ENCODE results near the gene LRWD1. TPM values are rescaled to one million over a fixed set of nuclear protein-coding genes. Genes with fewer than 3 reads are reported as not detected.
A peak's percentile ranks its signal among the peaks of the same experiment; 100 is the strongest.
"Not testable (repeated sequence)": the region's sequence is repeated elsewhere in the genome, so short reads cannot be mapped to it uniquely, and the experiment has no call there.

Gene LRWD1
- total RNA-seq, 1 experiment from 2014 or later = 55.8 TPM

DNA sequence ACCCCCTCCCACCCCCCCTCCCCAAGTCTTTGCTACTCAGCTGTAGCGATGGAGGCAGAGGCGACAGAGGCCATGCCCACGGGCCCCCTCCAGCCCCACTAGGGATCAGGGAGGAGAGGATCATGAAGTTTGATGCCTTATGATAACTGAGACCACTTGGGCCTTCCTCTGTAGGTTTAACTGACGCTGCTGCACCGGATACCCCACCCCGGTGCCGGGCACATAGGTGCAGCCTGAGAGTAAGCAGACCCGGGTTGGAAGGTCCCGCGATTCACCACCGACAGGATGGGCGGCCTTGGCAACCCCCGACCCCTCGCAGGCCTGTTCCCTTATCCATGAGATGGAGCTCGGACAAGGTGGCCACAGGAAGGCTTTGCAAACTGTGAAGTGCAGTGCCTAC is 29.2 kb downstream of the LRWD1 start:
- BruUV-seq (replicated peaks); ATAC-seq; H3K27me3 ChIP-seq (ENCODE audit: control insufficient read depth, insufficient read depth, low read length); H3K9me3 ChIP-seq (ENCODE audit: control insufficient read depth, insufficient read depth, low read depth, low read length); H3K4me3 ChIP-seq (ENCODE audit: low read depth in 2 of 2, low read length in 2 of 2); H3K27ac ChIP-seq (ENCODE audit: low read length); intact Hi-C loops (cut with micrococcal nuclease; ENCODE audit: unreplicated experiment); H3K4me1 ChIP-seq (ENCODE audit: control insufficient read depth, insufficient read depth, low read length); POLR2A ChIA-PET; CTCF ChIA-PET; DNase-seq (ENCODE audit: low read depth, low spot score); H3K36me3 ChIP-seq (ENCODE audit: control insufficient read depth, insufficient read depth, low read length); in situ Hi-C loops (cut with HindIII; ENCODE audit: low pct_unique_long_range_greater_than_20kb, low sequenced_read_pairs): not testable (repeated sequence)

GRCh38 chr7:102494473-102495149 is 29.8 kb downstream of the LRWD1 start:
- in situ Hi-C loops (cut with HindIII; ENCODE audit: low pct_unique_long_range_greater_than_20kb, low sequenced_read_pairs) = not testable (repeated sequence)

GRCh38 chr7:102496861-102497260 is 32.1 kb downstream of the LRWD1 start:
- intact Hi-C loops (cut with micrococcal nuclease; ENCODE audit: unreplicated experiment); H3K4me1 ChIP-seq (ENCODE audit: control insufficient read depth, insufficient read depth, low read length); DNase-seq (ENCODE audit: low read depth, low spot score); CTCF ChIA-PET; in situ Hi-C loops (cut with HindIII; ENCODE audit: low pct_unique_long_range_greater_than_20kb, low sequenced_read_pairs); H3K4me3 ChIP-seq (ENCODE audit: low read depth in 2 of 2, low read length in 2 of 2); POLR2A ChIA-PET; BruUV-seq (replicated peaks); H3K36me3 ChIP-seq (ENCODE audit: control insufficient read depth, insufficient read depth, low read length); H3K27ac ChIP-seq (ENCODE audit: low read length); ATAC-seq; H3K9me3 ChIP-seq (ENCODE audit: control insufficient read depth, insufficient read depth, low read depth, low read length); H3K27me3 ChIP-seq (ENCODE audit: control insufficient read depth, insufficient read depth, low read length): not testable (repeated sequence)

More at GRCh38 chr7:102494473-102495149, 29.8 kb downstream of the LRWD1 start:
- H3K4me1 ChIP-seq (ENCODE audit: control insufficient read depth, insufficient read depth, low read length); H3K27ac ChIP-seq (ENCODE audit: low read length); H3K36me3 ChIP-seq (ENCODE audit: control insufficient read depth, insufficient read depth, low read length); DNase-seq (ENCODE audit: low read depth, low spot score); POLR2A ChIA-PET; H3K27me3 ChIP-seq (ENCODE audit: control insufficient read depth, insufficient read depth, low read length); intact Hi-C loops (cut with micrococcal nuclease; ENCODE audit: unreplicated experiment); CTCF ChIA-PET; BruUV-seq (replicated peaks); H3K9me3 ChIP-seq (ENCODE audit: control insufficient read depth, insufficient read depth, low read depth, low read length); H3K4me3 ChIP-seq (ENCODE audit: low read depth in 2 of 2, low read length in 2 of 2): not testable (repeated sequence)
- ATAC-seq = peak; percentile 22

- ATAC-seq; H3K36me3 ChIP-seq (ENCODE audit: control insufficient read depth, insufficient read depth, low read length); H3K9me3 ChIP-seq (ENCODE audit: control insufficient read depth, insufficient read depth, low read depth, low read length); H3K27me3 ChIP-seq (ENCODE audit: control insufficient read depth, insufficient read depth, low read length); H3K4me3 ChIP-seq (ENCODE audit: low read depth in 2 of 2, low read length in 2 of 2); H3K27ac ChIP-seq (ENCODE audit: low read length); DNase-seq (ENCODE audit: low read depth, low spot score); BruUV-seq (replicated peaks); in situ Hi-C loops (cut with HindIII; ENCODE audit: low pct_unique_long_range_greater_than_20kb, low sequenced_read_pairs); POLR2A ChIA-PET; CTCF ChIA-PET; intact Hi-C loops (cut with micrococcal nuclease; ENCODE audit: unreplicated experiment); H3K4me1 ChIP-seq (ENCODE audit: control insufficient read depth, insufficient read depth, low read length): not testable (repeated sequence)
These were observed 32.5 kb downstream of the LRWD1 start for GRCh38 chr7:102497308-102497707.

GRCh38 chr7:102498321-102498720 is 33.5 kb downstream of the LRWD1 start:
- H3K4me1 ChIP-seq (ENCODE audit: control insufficient read depth, insufficient read depth, low read length); CTCF ChIA-PET; H3K27ac ChIP-seq (ENCODE audit: low read length); BruUV-seq (replicated peaks); H3K9me3 ChIP-seq (ENCODE audit: control insufficient read depth, insufficient read depth, low read depth, low read length); H3K27me3 ChIP-seq (ENCODE audit: control insufficient read depth, insufficient read depth, low read length); ATAC-seq; DNase-seq (ENCODE audit: low read depth, low spot score); intact Hi-C loops (cut with micrococcal nuclease; ENCODE audit: unreplicated experiment); in situ Hi-C loops (cut with HindIII; ENCODE audit: low pct_unique_long_range_greater_than_20kb, low sequenced_read_pairs); H3K36me3 ChIP-seq (ENCODE audit: control insufficient read depth, insufficient read depth, low read length); H3K4me3 ChIP-seq (ENCODE audit: low read depth in 2 of 2, low read length in 2 of 2); POLR2A ChIA-PET: not testable (repeated sequence)

DNA sequence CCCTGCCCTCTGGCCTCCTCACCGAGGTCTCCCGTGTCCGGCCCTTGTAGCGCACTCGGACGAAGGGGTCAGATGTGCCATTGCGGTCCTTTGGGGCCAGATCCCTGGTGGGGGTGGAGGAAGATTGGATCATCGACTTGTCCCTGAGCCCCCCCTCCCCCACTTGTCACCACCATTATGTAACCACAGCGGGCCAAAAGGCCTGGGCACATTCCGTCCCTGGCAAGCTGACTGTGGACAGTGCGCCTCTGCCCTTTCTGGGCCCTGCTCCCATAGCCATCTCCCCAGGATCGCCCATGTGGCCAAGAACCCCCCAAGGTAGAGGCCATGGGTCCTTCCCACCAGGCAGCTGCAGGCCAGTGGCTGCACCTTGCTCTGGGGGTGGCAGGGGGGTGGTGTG is 38.4 kb downstream of the LRWD1 start:
- H3K4me3 ChIP-seq (ENCODE audit: low read depth in 2 of 2, low read length in 2 of 2); BruUV-seq (replicated peaks); CTCF ChIA-PET; POLR2A ChIA-PET; H3K4me1 ChIP-seq (ENCODE audit: control insufficient read depth, insufficient read depth, low read length); H3K36me3 ChIP-seq (ENCODE audit: control insufficient read depth, insufficient read depth, low read length); H3K9me3 ChIP-seq (ENCODE audit: control insufficient read depth, insufficient read depth, low read depth, low read length); H3K27me3 ChIP-seq (ENCODE audit: control insufficient read depth, insufficient read depth, low read length); intact Hi-C loops (cut with micrococcal nuclease; ENCODE audit: unreplicated experiment); in situ Hi-C loops (cut with HindIII; ENCODE audit: low pct_unique_long_range_greater_than_20kb, low sequenced_read_pairs); H3K27ac ChIP-seq (ENCODE audit: low read length); ATAC-seq; DNase-seq (ENCODE audit: low read depth, low spot score): not testable (repeated sequence)

DNA sequence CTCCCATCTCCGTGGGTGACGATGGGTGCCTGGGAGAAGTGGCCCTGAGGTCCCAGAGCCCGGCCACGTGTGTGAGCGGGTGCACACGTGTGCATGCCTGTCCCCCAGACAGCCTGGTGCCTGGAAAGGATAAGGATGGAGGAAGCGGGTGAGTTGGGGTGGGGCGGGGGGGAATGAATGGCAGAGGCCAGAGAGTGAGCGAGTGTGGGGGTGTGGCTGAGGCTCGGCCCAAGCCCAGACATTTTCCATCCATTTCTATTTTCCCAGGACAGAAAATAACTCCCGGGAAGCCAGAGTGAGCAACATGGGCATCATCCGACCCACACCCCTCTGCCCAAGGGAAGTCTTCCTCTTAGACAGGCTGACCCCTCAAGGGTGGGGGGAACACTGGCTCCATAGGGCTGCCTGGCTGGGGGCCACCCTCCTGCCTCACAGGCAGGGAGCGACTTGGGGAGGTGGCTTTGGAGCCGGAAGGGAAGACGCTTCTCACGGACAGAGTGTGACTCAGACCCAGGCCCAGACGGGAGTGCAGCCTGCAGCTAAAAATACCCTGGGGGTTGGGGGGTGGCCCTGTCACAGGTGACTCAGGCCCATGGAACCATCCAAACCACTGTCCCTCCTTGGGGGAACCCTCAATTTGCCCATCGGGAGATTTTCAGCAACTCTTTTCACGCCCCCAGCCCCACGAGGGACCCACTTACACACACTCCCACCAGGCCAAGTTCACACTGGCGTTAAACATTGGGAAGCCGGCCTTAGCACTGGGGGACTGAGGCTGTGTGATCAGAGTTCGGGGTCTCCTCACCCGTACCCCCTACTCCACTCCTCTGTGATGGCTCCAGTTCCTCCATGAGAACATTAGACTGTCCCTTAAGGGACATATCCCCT is 40.8 kb downstream of the LRWD1 start:
- H3K9me3 ChIP-seq (ENCODE audit: control insufficient read depth, insufficient read depth, low read depth, low read length); H3K27ac ChIP-seq (ENCODE audit: low read length); in situ Hi-C loops (cut with HindIII; ENCODE audit: low pct_unique_long_range_greater_than_20kb, low sequenced_read_pairs); POLR2A ChIA-PET; BruUV-seq (replicated peaks); CTCF ChIA-PET; H3K36me3 ChIP-seq (ENCODE audit: control insufficient read depth, insufficient read depth, low read length); DNase-seq (ENCODE audit: low read depth, low spot score); H3K4me1 ChIP-seq (ENCODE audit: control insufficient read depth, insufficient read depth, low read length); H3K4me3 ChIP-seq (ENCODE audit: low read depth in 2 of 2, low read length in 2 of 2); intact Hi-C loops (cut with micrococcal nuclease; ENCODE audit: unreplicated experiment); H3K27me3 ChIP-seq (ENCODE audit: control insufficient read depth, insufficient read depth, low read length): not testable (repeated sequence)
- peak; percentile 84 for ATAC-seq
